B cell (primary cell): Measurements from ENCODE around the gene RUFY1. TPM values are rescaled to one million over a fixed set of nuclear protein-coding genes. Genes with fewer than 3 reads are reported as not detected.

Source experiments
- ATAC-seq: fragments of 200-7000 bp; cut with Tn5 transposase; one replicate; pipeline ENCODE4 v1.10.0; 2021; ENCODE audit warnings: low read depth, mild to moderate bottlenecking, moderate number of reproducible peaks, moderate library complexity
- CTCF ChIA-PET: fragments of 350-600 bp; sonication (Branson Sonifier 250); formaldehyde crosslinking; loops from one replicate; lab custom pipeline; 2021; ENCODE audit warnings: antibody characterized with exemption, inconsistent platforms; lab: Charles Lee
- POLR2A ChIA-PET: fragments of 350-600 bp; sonication (Branson Sonifier 250); formaldehyde crosslinking; loops from one replicate; lab custom pipeline; 2021; ENCODE audit warnings: antibody characterized with exemption; lab: Charles Lee
- DNase-seq: peaks from one replicate; pipeline ENCODE4 v3.0.0; 2013
- H2AFZ ChIP-seq: 2 replicates; pipeline ENCODE4 v1.6.1; 2012; ENCODE audit warnings: mild to moderate bottlenecking, low read depth, low read length; ENCODE audit not compliant: insufficient read depth, poor library complexity, severe bottlenecking
- H3K27ac ChIP-seq, 2 donors: 1 replicate in 1 of 2; 2 replicates in 1 of 2; pipeline ENCODE4 v1.5.1; 2012 to 2013; ENCODE audit warnings: low read length in 2 of 2, mild to moderate bottlenecking in 2 of 2, moderate library complexity in 1 of 2
- H3K27me3 ChIP-seq, 4 experiments: fragments of 200-600 bp in 1 of 4; sonication (generic) in 1 of 4; replicated peaks in 1 of 4; 1 replicate in 2 of 4; 2 replicates in 2 of 4; pipeline versions ENCODE4 v1.6.1 to v1.7.0; 2013 to 2016; ENCODE audit warnings: low read length in 3 of 4, mild to moderate bottlenecking in 2 of 4, mixed read lengths in 1 of 4, moderate library complexity in 1 of 4; ENCODE audit not compliant: insufficient read depth in 4 of 4, control insufficient read depth in 3 of 4; ENCODE audit errors: control extremely low read depth in 1 of 4
- H3K36me3 ChIP-seq, 2 experiments: replicated peaks in 1 of 2; 1 replicate in 1 of 2; 2 replicates in 1 of 2; pipeline versions ENCODE4 v1.6.1 to v1.7.1; 2013; ENCODE audit warnings: low read length in 1 of 2; ENCODE audit not compliant: insufficient read depth in 2 of 2, control insufficient read depth in 1 of 2; ENCODE audit errors: control extremely low read depth in 1 of 2, extremely low read depth in 1 of 2
- H3K4me1 ChIP-seq, 2 donors: fragments of 200-600 bp in 1 of 2; sonication (generic) in 1 of 2; 1 replicate in 1 of 2; 2 replicates in 1 of 2; pipeline versions ENCODE4 v1.5.1 to v1.6.1; 2013 to 2017; ENCODE audit warnings: low read length in 2 of 2; ENCODE audit not compliant: control insufficient read depth in 2 of 2, insufficient read depth in 2 of 2
- H3K4me2 ChIP-seq: replicated peaks from 2 replicates; pipeline ENCODE3; 2012; ENCODE audit warnings: mild to moderate bottlenecking, low read depth, low read length; ENCODE audit not compliant: poor library complexity, severe bottlenecking
- H3K4me3 ChIP-seq, 5 experiments: fragments of 200-600 bp in 1 of 5; sonication (generic) in 1 of 5; 1 replicate in 3 of 5; 2 replicates in 2 of 5; pipeline versions ENCODE4 v1.5.1 to v1.7.0; 2011 to 2016; ENCODE audit warnings: low read length in 4 of 5, mild to moderate bottlenecking in 4 of 5, low read depth in 2 of 5, control low read depth in 1 of 5, moderate library complexity in 1 of 5; ENCODE audit not compliant: insufficient read depth in 1 of 5; ENCODE audit errors: control extremely low read depth in 1 of 5, extremely low read depth in 1 of 5
- H3K79me2 ChIP-seq: fragments of 200-600 bp; sonication (generic); one replicate; pipeline ENCODE4 v1.6.0; 2016; ENCODE audit warnings: low read length; ENCODE audit not compliant: control insufficient read depth, insufficient read depth
- H3K9ac ChIP-seq: fragments of 200-600 bp; sonication (generic); 2 replicates; pipeline ENCODE4 v1.6.1; 2017; ENCODE audit warnings: mild to moderate bottlenecking, low read length, moderate library complexity
- H3K9me3 ChIP-seq, 3 donors: one replicate each; pipeline versions ENCODE4 v1.6.1 to v1.7.1; 2013; ENCODE audit warnings: low read length in 2 of 3; ENCODE audit not compliant: control insufficient read depth in 2 of 3, insufficient read depth in 1 of 3; ENCODE audit errors: control extremely low read depth in 1 of 3
- H4K20me1 ChIP-seq: 2 replicates; pipeline ENCODE4 v1.6.0; 2012; ENCODE audit warnings: mild to moderate bottlenecking, low read length; ENCODE audit not compliant: insufficient read depth, control insufficient read depth, poor library complexity, severe bottlenecking
- H3K27ac Mint-ChIP-seq: one replicate; pipeline ENCODE4 v1.8.0; 2021; ENCODE audit warnings: mixed read lengths
- H3K27me3 Mint-ChIP-seq: one replicate; pipeline ENCODE4 v1.8.0; 2021; ENCODE audit warnings: mixed read lengths
- H3K4me1 Mint-ChIP-seq: one replicate; pipeline ENCODE4 v1.8.0; 2021; ENCODE audit warnings: mixed read lengths
- H3K4me3 Mint-ChIP-seq: one replicate; pipeline ENCODE4 v1.8.0; 2021; ENCODE audit warnings: mixed read lengths
- H3K9me3 Mint-ChIP-seq: one replicate; pipeline ENCODE4 v1.8.0; 2022; ENCODE audit warnings: mixed read lengths; ENCODE audit not compliant: insufficient read depth
- EZH2 ChIP-seq: IDR thresholded peaks from 2 replicates; pipeline ENCODE4 v1.6.1; 2012; ENCODE audit warnings: borderline replicate concordance, low read depth, mild to moderate bottlenecking, moderate library complexity, low read length; ENCODE audit not compliant: insufficient read depth, poor library complexity, severe bottlenecking
- WGBS: methylation state at CpG from one replicate; pipeline ENCODE4 v1.1.5; 2013; ENCODE audit warnings: missing lambda C conversion rate; ENCODE audit not compliant: insufficient coverage; 5-methylcytosine and 5-hydroxymethylcytosine counted together
- intact Hi-C: fragments of 100-400 bp; cut with micrococcal nuclease; formaldehyde crosslinking; loops from one replicate; pipeline ENCODE4 v1.10.0; 2022
- polyA plus RNA-seq: library from polyadenylated mRNA; depleted of rRNA; stranded (reverse); fragments of >200 nt; gene quantifications from 2 replicates; pipeline ENCODE4 v1.2.3, GENCODE V29; 2012
- total RNA-seq, 2 donors: library from RNA; stranded (reverse); fragments of 120-200 nt in 1 of 2; gene quantifications; 1 replicate in 1 of 2; 2 replicates in 1 of 2; pipeline versions ENCODE4 v1.2.3 to v1.2.4, GENCODE V29; 2013 to 2022
- TF ChIP-seq, protein P1 (sequence below): fragments of 200-600 bp; IDR thresholded peaks from one replicate; pipeline ENCODE4 v1.8.0; 2022; ENCODE audit warnings: antibody characterized with exemption, mild to moderate bottlenecking

The RUFY1 gene
- total and polyA plus RNA-seq, 2 donors (not counting 1 experiment from before 2014, with no cell fraction given): 38.5 to 99.8 TPM

- ATAC-seq (no peak), DNase-seq (no peak)
- Mint-ChIP-seq H3K27ac (no peak overlapping the region), H3K4me1 (no peaks in the 10 kb centered on the region), H3K27me3 (no peaks in the 10 kb centered on the region), H3K4me3 (no peak overlapping the region), H3K9me3 (no peaks in the 10 kb centered on the region)
- Histone ChIP-seq H3K79me2 (no peaks in the 10 kb centered on the region), H3K4me2 (no peak overlapping the region), H3K27ac (no peak overlapping the region), H3K9ac (no peak overlapping the region), H3K27me3 (no peaks in the 10 kb centered on the region), H4K20me1 (peaks cover 17% of the 10 kb centered on the region), H3K9me3 (no peaks in the 10 kb centered on the region), H3K36me3 (peaks cover 2 to 62% of the 10 kb centered on the region in 2 experiments), H2AFZ (no peak overlapping the region), H3K4me1 (no peaks in the 10 kb centered on the region), H3K4me3 (no peak overlapping the region)
- ChIA-PET CTCF (no interaction called here), POLR2A (no interaction called here)
- intact Hi-C loops: no loop called here
- 96% methylated on average over 19 of the region's 21 CpGs for WGBS
- TF ChIP-seq EZH2: no peak
- TF ChIP-seq, protein P1, sequence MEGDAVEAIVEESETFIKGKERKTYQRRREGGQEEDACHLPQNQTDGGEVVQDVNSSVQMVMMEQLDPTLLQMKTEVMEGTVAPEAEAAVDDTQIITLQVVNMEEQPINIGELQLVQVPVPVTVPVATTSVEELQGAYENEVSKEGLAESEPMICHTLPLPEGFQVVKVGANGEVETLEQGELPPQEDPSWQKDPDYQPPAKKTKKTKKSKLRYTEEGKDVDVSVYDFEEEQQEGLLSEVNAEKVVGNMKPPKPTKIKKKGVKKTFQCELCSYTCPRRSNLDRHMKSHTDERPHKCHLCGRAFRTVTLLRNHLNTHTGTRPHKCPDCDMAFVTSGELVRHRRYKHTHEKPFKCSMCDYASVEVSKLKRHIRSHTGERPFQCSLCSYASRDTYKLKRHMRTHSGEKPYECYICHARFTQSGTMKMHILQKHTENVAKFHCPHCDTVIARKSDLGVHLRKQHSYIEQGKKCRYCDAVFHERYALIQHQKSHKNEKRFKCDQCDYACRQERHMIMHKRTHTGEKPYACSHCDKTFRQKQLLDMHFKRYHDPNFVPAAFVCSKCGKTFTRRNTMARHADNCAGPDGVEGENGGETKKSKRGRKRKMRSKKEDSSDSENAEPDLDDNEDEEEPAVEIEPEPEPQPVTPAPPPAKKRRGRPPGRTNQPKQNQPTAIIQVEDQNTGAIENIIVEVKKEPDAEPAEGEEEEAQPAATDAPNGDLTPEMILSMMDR: no peak
Observed at GRCh38 chr5:179606071-179606909, 55.9 kb downstream of the RUFY1 start.

GRCh38 chr5:179606910-179607159 lies 56.5 kb downstream of the RUFY1 start:
- Histone ChIP-seq H3K27ac (no peak overlapping the region), H3K4me2 (no peak overlapping the region), H3K9me3 (no peaks in the 10 kb centered on the region), H3K4me3 (no peak overlapping the region), H2AFZ (no peak overlapping the region), H3K79me2 (no peaks in the 10 kb centered on the region), H3K4me1 (no peaks in the 10 kb centered on the region), H3K9ac (no peak overlapping the region), H3K27me3 (no peaks in the 10 kb centered on the region), H4K20me1 (peaks cover 19% of the 10 kb centered on the region), H3K36me3 (peaks cover 5 to 66% of the 10 kb centered on the region in 2 experiments)
- TF ChIP-seq EZH2: no peak
- TF ChIP-seq, protein P1: no peak
- Mint-ChIP-seq H3K4me1 (peaks cover 3% of the 10 kb centered on the region), H3K9me3 (no peaks in the 10 kb centered on the region), H3K27ac (no peak overlapping the region), H3K4me3 (no peak overlapping the region), H3K27me3 (no peaks in the 10 kb centered on the region)
- 96% methylated on average over 6 of the region's 6 CpGs for WGBS
- ChIA-PET POLR2A (no interaction called here), CTCF (no interaction called here)
- no peak for ATAC-seq
- no peak for DNase-seq
- intact Hi-C loops: no loop called here
